ENCODE data around the gene STK10.
"Not testable (repeated sequence)": the region's sequence is repeated elsewhere in the genome, so short reads cannot be mapped to it uniquely, and the experiment has no call there.

Gene STK10

GRCh38 chr5:172048539-172049101 is 139.4 kb downstream of the STK10 start:
- DNase-seq: no peak

GRCh38 chr5:172048170-172048422 is 139.9 kb downstream of the STK10 start:
- DNase-seq: no peak

GRCh38 chr5:172046593-172046992 is 141.4 kb downstream of the STK10 start:
- DNase-seq: no peak

- DNase-seq: no peak
Observed at GRCh38 chr5:172045315-172045632, 142.8 kb downstream of the STK10 start.

- no peak for DNase-seq
Observed at GRCh38 chr5:172044631-172045314, 143.3 kb downstream of the STK10 start.

GRCh38 chr5:172043865-172044264 is 144.2 kb downstream of the STK10 start:
- DNase-seq: no peak

GRCh38 chr5:172042183-172042582 is 145.8 kb downstream of the STK10 start:
- no peak for DNase-seq

DNA sequence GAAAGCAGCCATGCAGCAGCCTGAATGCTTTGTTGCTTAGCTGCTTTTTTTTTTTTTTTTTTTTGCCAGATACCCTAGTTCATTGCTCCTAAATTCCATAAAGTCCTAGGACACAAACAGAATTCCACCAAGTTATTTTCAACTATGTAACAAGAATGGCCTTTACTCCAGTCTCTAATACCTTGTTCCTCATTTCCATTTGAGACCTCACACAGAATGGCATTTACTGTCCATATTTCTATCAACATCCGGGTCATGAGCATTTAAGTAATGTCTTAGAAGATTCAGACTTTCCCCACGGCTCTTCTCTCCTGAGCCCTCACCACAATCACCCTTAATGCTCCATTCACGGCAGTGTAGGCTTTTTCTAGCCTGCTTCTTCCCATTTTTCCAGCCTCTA is 149.9 kb downstream of the STK10 start:
- DNase-seq: no peak

GRCh38 chr5:172035049-172035448 is 153.0 kb downstream of the STK10 start:
- no peak for DNase-seq

DNA sequence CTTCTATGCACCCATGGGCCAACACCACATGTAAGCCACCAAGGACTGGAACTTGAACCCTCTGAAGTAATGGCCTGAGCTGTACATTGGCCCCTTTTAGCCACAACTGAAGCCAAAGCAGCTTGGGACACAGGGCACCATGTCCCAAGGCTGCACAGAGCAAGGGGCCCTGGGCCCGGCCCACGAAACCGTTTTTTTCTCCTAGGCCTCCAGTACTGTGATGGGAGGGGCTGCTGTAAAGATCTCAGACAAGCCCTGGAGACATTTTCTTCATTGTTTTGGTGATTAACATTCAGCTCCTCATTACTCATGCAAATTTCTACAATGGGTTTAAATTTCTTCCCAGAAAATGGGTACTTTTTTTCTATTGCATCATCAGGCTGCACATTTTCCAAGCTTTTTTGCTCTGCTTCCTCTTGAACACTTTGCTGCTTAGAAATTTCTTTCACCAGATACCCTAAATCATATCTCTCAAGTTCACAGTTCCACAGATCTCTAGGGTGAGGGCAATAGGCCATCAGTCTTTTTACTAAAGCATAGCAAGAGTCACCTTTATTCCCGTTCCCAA is 156.0 kb downstream of the STK10 start:
- DNase-seq: no peak

DNA sequence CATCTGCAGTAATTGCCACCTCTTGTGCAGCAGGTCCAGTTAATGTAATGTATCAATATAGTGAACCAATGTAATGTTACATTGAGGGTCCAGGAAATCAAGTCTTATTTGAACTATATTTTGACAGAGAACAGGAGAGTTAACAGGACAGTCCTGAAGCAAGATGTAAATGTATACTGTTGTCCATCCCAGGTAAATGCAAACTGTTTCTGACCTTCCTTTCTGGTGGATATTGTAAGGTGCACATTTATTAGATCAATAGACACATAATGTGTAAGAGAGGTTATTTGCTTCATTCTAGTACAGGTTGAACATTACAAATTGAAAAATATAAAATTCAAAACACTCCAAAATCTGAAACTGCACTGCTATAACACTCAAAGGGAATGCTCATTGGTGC is 158.1 kb downstream of the STK10 start:
- DNase-seq: no peak

GRCh38 chr5:172028167-172028566 is 159.9 kb downstream of the STK10 start:
- DNase-seq: no peak

- DNase-seq: not testable (repeated sequence)
Observed at GRCh38 chr5:172020110-172020786, 167.8 kb downstream of the STK10 start.

- no peak for DNase-seq
Observed at GRCh38 chr5:172015346-172015745, 172.7 kb downstream of the STK10 start.

DNA sequence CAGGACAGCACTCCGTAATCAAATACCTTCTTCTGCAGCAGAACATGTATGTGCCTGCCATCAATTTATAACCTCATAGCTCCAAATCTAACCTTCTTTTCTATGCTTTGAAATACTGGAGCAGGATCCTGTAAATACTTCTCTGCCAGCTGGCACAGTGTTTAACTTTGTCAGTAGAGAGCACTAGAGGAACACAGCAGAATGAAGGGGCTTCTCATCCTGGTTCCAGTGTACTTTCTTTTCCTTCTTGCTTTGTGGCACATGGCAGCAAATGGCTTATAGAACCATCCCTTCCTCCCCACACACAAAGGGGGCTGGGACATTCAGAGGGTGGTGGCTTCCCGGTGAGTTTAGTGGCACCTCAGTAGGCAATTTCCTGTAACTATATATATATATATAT is 177.7 kb downstream of the STK10 start:
- no peak for DNase-seq

- no peak for DNase-seq
Observed at GRCh38 chr5:172009536-172010270, 178.3 kb downstream of the STK10 start.

GRCh38 chr5:172008689-172009141 is 179.3 kb downstream of the STK10 start:
- DNase-seq: no peak

DNA sequence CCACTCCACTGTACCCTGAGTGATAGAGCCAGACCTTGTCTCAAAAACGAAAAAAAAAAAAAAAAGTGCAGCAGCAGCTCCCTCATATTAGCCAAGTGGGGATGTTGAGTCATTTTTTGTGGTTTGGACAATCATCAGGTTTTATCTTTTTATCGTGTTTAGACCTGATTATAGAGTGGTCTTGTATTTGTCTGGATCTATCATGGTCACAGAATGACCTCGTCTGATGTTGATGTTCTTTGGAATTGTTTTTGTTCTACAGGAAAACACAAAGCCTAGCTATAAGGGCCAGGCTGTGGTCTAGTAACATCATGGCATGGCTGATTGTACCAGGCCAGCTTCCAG is 179.9 kb downstream of the STK10 start:
- no peak for DNase-seq

DNA sequence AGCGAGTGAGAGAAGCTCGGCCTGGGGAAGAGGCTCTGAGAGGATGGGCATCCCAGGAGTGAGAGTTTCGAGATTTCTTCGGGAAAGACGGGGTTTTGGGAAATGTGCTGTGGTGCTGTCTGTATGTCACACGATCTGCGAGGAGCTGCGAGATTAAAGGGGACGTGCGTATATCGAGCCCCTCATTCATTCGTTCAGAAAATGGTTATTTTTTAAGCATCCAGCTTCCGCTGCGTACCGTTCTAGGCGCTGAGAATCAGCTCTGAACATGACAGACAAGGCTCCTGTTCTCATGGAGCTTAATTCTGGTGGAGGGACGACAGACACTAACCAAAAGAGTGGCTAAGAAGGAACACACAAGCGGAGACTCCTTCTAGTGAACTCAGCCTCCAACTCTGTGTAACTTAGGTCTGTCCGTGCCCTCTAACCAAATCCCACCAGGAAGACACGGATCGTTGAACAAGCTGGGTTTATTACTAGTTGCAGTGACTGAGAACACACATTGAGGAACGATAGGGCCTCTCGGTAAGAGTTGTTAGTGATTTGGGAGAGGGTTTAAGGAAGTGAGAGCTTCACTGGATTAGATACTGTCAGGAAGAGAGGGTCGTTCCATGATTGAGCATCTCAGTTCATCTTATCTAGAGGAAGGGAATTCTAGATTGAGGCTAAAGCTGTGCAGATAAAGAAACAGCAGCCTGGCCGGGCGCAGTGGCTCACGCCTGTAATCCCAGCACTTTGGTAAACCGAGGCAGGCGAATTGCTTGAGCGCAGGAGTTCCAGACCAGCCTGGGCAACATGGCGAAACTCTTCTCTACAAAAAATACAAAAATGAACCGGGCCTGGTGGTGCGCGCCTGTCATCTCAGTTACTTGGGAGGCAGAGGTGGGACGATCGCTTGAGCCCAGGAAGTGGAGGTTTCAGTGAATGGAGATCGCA is 180.6 kb downstream of the STK10 start:
- DNase-seq: peak; percentile 58

GRCh38 chr5:172006321-172007174 is 181.5 kb downstream of the STK10 start, which contains the start of gene FBXW11:
TSS of gene FBXW11 (minus strand) at chr5:172006638. CDS start at chr5:172006502, 136 bp downstream.
- DNase-seq: peak; percentile 99

DNA sequence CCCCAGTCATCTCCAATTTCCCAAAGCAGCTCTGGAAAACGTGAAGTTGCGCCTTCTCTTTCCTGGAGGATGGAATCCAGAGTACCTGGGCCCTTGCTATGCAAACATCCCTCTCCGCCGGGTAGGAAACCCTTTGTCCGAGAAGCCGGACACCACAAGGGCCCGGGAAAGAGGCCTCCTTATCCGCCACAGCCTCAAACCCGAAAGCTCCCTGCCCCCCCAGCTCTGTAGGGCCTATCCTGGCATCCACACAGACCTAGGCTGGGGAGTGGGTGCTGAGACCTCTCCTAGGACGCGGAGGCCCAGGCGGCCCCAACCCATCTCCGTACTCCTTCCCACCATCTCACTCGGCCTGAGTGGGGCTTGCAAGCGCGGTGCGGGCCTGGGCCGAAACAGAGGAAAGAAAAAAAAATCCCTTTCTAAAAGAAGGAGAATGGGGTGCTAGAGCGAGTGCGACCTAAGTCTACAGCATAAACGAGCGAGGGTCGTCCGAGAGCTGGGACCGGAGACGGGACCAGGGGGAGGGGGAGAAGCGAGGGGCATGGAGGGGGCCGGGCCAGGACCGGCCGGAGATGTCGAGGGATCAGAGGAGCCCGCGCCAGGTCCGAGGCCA is 182.2 kb downstream of the STK10 start:
- peak; percentile 70 for DNase-seq
